Right cardiac atrium (tissue), 5 donors: ENCODE results near the gene GLRX3. TPM values are rescaled to one million over a fixed set of nuclear protein-coding genes. Genes with fewer than 3 reads are reported as not detected.

Experiments
- ATAC-seq, 2 donors: fragments of 200-7000 bp; cut with Tn5 transposase; one replicate each; pipeline versions ENCODE4 v1.8.0 to v1.9.1; 2020; ENCODE audit warnings: moderate library complexity in 2 of 2, mild to moderate bottlenecking in 1 of 2
- DNase-seq, 3 donors: peaks; one replicate each; pipeline ENCODE4 v3.0.0-alpha.2; 2020
- H3K27ac ChIP-seq: one replicate; pipeline ENCODE4 v1.5.1; 2013; ENCODE audit warnings: mild to moderate bottlenecking, low read length, control low read depth, moderate library complexity
- H3K27me3 ChIP-seq: one replicate; pipeline ENCODE4 v1.6.1; 2013; ENCODE audit not compliant: control insufficient read depth, insufficient read depth
- H3K4me1 ChIP-seq: one replicate; pipeline ENCODE4 v1.6.1; 2013; ENCODE audit warnings: low read length; ENCODE audit not compliant: control insufficient read depth, insufficient read depth
- H3K4me3 ChIP-seq: one replicate; pipeline ENCODE4 v1.5.1; 2013; ENCODE audit warnings: low read length, control low read depth
- H3K9me3 ChIP-seq: one replicate; pipeline ENCODE4 v1.6.1; 2013; ENCODE audit warnings: low read length; ENCODE audit not compliant: control insufficient read depth
- WGBS: extraction: QIAGEN DNeasy Blood & Tissue Kit; methylation state at CpG from one replicate; pipeline ENCODE4 v1.1.7; 2013; 5-methylcytosine and 5-hydroxymethylcytosine counted together
- intact Hi-C, 4 donors: fragments of 100-400 bp; cut with DNase I; formaldehyde crosslinking; loops; one replicate each; pipeline versions ENCODE4 v1.11.0 to v1.14.0; 2022 to 2023
- polyA plus RNA-seq: library from polyadenylated mRNA; stranded (reverse); fragments of 200-250 nt; gene quantifications from one replicate; pipeline ENCODE4 v1.2.3, GENCODE V29; 2013
- total RNA-seq, 4 donors: library from RNA; stranded (reverse); fragmentation: NEBNext Ultra II Directional; extraction: Animal tissue kit (Norgen Biotek cat#: 25700); gene quantifications; one replicate each; pipeline ENCODE4 v1.2.1, GENCODE V29; 2021
- donor health status: healthy with polysubstance abuse.
- donor health status: DM: no; HTN: yes; CAD: no.
- donor health status: DM: no; HTN: no; CAD: no.
- donor health status: DM: no; HTN: yes; CAD: no; lungs with severe emphysema.
- donor health status: DM: yes; HTN: yes; CAD: no.

The GLRX3 gene
- total and polyA plus RNA-seq, 5 donors = 52.8 to 62.5 (median 58.9) TPM

GRCh38 chr10:130167707-130168106 is 31.5 kb downstream of the GLRX3 start:
- intact Hi-C loops = no loop called here
- Histone ChIP-seq H3K9me3 (no peaks in the 10 kb centered on the region), H3K4me3 (no peak overlapping the region), H3K27me3 (no peaks in the 10 kb centered on the region), H3K27ac (no peak overlapping the region), H3K4me1 (no peaks in the 10 kb centered on the region)
- no peak for DNase-seq
- no peak for ATAC-seq
- WGBS = 96% methylated on average over 7 of the region's 7 CpGs

GRCh38 chr10:130169136-130169859 is 33.1 kb downstream of the GLRX3 start:
- no peaks in the 10 kb centered on the region for H3K4me1 ChIP-seq
- H3K4me3 ChIP-seq = no peak overlapping the region
- 80% methylated on average over 9 of the region's 9 CpGs for WGBS
- intact Hi-C loops = no loop called here
- no peaks in the 10 kb centered on the region for H3K9me3 ChIP-seq
- H3K27ac ChIP-seq = no peak overlapping the region
- no peak for DNase-seq
- no peak for ATAC-seq
- no peaks in the 10 kb centered on the region for H3K27me3 ChIP-seq

GRCh38 chr10:130171196-130171595 is 35.0 kb downstream of the GLRX3 start:
- no peak for ATAC-seq
- no peak for DNase-seq
- H3K9me3 ChIP-seq = no peaks in the 10 kb centered on the region
- H3K27me3 ChIP-seq = no peaks in the 10 kb centered on the region
- H3K27ac ChIP-seq = no peak overlapping the region
- 85% methylated on average over 3 of the region's 3 CpGs for WGBS
- intact Hi-C loops = no loop called here
- H3K4me3 ChIP-seq = no peak overlapping the region
- no peaks in the 10 kb centered on the region for H3K4me1 ChIP-seq

- no peak overlapping the region for H3K27ac ChIP-seq
- no peak overlapping the region for H3K4me3 ChIP-seq
- intact Hi-C loops = no loop called here
- ATAC-seq = no peak
- no peaks in the 10 kb centered on the region for H3K9me3 ChIP-seq
- no peaks in the 10 kb centered on the region for H3K4me1 ChIP-seq
- H3K27me3 ChIP-seq = no peaks in the 10 kb centered on the region
- 52% methylated on average over 2 of the region's 2 CpGs for WGBS
- DNase-seq = no peak
These were observed 38.1 kb downstream of the GLRX3 start for GRCh38 chr10:130174328-130174727.

GRCh38 chr10:130175074-130175473 is 38.9 kb downstream of the GLRX3 start:
- intact Hi-C loops = no loop called here

GRCh38 chr10:130177250-130177649 is 41.1 kb downstream of the GLRX3 start:
- Histone ChIP-seq H3K4me1 (peaks cover 5% of the 10 kb centered on the region), H3K27ac (no peak overlapping the region), H3K9me3 (no peaks in the 10 kb centered on the region), H3K4me3 (no peak overlapping the region), H3K27me3 (no peaks in the 10 kb centered on the region)
- 75% methylated on average over 7 of the region's 7 CpGs for WGBS
- intact Hi-C loops = no loop called here
- ATAC-seq (peak in 1 of 2 donors; percentile 21), DNase-seq (peak in 1 of 3 donors; percentile 71)

More at GRCh38 chr10:130175074-130175473, 38.9 kb downstream of the GLRX3 start:
- ATAC-seq = no peak
- DNase-seq = no peak
- Histone ChIP-seq H3K9me3 (no peaks in the 10 kb centered on the region), H3K27me3 (no peaks in the 10 kb centered on the region), H3K27ac (no peak overlapping the region), H3K4me3 (no peak overlapping the region), H3K4me1 (no peaks in the 10 kb centered on the region)
- WGBS = 91% methylated on average over 4 of the region's 4 CpGs

GRCh38 chr10:130179640-130180039 is 43.4 kb downstream of the GLRX3 start:
- no peak for DNase-seq
- Histone ChIP-seq H3K4me1 (peaks cover 5% of the 10 kb centered on the region), H3K4me3 (no peak overlapping the region), H3K27me3 (no peaks in the 10 kb centered on the region), H3K27ac (no peak overlapping the region), H3K9me3 (no peaks in the 10 kb centered on the region)
- WGBS = 29% methylated on average over 4 of the region's 4 CpGs
- intact Hi-C loops = no loop called here
- ATAC-seq = peak; percentile 51 to 74

GRCh38 chr10:130180416-130180815 is 44.2 kb downstream of the GLRX3 start:
- H3K9me3 ChIP-seq = no peaks in the 10 kb centered on the region
- 100% methylated on average over 1 of the region's 1 CpG for WGBS
- no peak overlapping the region for H3K4me3 ChIP-seq
- H3K4me1 ChIP-seq = peaks cover 5% of the 10 kb centered on the region
- DNase-seq (no peak), ATAC-seq (no peak)
- no peak overlapping the region for H3K27ac ChIP-seq
- no peaks in the 10 kb centered on the region for H3K27me3 ChIP-seq
- intact Hi-C loops = no loop called here

GRCh38 chr10:130181858-130182257 is 45.7 kb downstream of the GLRX3 start:
- no peaks in the 10 kb centered on the region for H3K9me3 ChIP-seq
- no peaks in the 10 kb centered on the region for H3K27me3 ChIP-seq
- intact Hi-C loops = no loop called here
- WGBS = 43% methylated on average over 5 of the region's 5 CpGs
- no peak overlapping the region for H3K4me3 ChIP-seq
- DNase-seq (peak in 2 of 3 donors; percentile 55 to 63), ATAC-seq (peak in 1 of 2 donors; percentile 59)
- no peak overlapping the region for H3K27ac ChIP-seq
- peaks cover 5% of the 10 kb centered on the region for H3K4me1 ChIP-seq

GRCh38 chr10:130185591-130185990 is 49.4 kb downstream of the GLRX3 start:
- WGBS = 89% methylated on average over 11 of the region's 11 CpGs
- no peak overlapping the region for H3K4me3 ChIP-seq
- H3K27me3 ChIP-seq = no peaks in the 10 kb centered on the region
- peaks cover 5% of the 10 kb centered on the region for H3K4me1 ChIP-seq
- DNase-seq = no peak
- intact Hi-C loops = no loop called here
- H3K9me3 ChIP-seq = no peaks in the 10 kb centered on the region
- H3K27ac ChIP-seq = no peak overlapping the region
- ATAC-seq = no peak

GRCh38 chr10:130188195-130189175 is 52.3 kb downstream of the GLRX3 start:
- Histone ChIP-seq H3K27me3 (no peaks in the 10 kb centered on the region), H3K9me3 (no peaks in the 10 kb centered on the region), H3K4me3 (no peak overlapping the region), H3K27ac (no peak overlapping the region), H3K4me1 (no peaks in the 10 kb centered on the region)
- intact Hi-C loops = no loop called here
- ATAC-seq = no peak
- DNase-seq = no peak
- WGBS = 92% methylated on average over 28 of the region's 28 CpGs
